PC-3 (cell line): ENCODE measurements around the gene RNU7-1.

Experiments used
- CTCF ChIP-seq: fragments of 300-600 bp; sonication (generic); conservative IDR thresholded peaks from 2 replicates; pipeline ENCODE4 v1.5.1; 2017; ENCODE audit warnings: antibody characterized with exemption, low read depth, mild to moderate bottlenecking, low read length
- EZH2 ChIP-seq: fragments of 300-600 bp; sonication (generic); IDR thresholded peaks from one replicate; pipeline ENCODE4 v1.6.1; 2017; ENCODE audit warnings: antibody characterized with exemption, mild to moderate bottlenecking, low read length; ENCODE audit not compliant: unreplicated experiment
- EZH2phosphoT487 ChIP-seq: fragments of 300-600 bp; sonication (generic); IDR thresholded peaks from 2 replicates; pipeline ENCODE4 v1.6.1; 2018; ENCODE audit warnings: mild to moderate bottlenecking, antibody characterized with exemption, low read length, borderline replicate concordance

GRCh38 chr12:6894321-6894720 lies 49.3 kb upstream of the RNU7-1 start:
- TF ChIP-seq CTCF (no peak), EZH2 (no peak), EZH2phosphoT487 (no peak)
